ENCODE data around the gene METTL26.

METTL26 gene

DNA sequence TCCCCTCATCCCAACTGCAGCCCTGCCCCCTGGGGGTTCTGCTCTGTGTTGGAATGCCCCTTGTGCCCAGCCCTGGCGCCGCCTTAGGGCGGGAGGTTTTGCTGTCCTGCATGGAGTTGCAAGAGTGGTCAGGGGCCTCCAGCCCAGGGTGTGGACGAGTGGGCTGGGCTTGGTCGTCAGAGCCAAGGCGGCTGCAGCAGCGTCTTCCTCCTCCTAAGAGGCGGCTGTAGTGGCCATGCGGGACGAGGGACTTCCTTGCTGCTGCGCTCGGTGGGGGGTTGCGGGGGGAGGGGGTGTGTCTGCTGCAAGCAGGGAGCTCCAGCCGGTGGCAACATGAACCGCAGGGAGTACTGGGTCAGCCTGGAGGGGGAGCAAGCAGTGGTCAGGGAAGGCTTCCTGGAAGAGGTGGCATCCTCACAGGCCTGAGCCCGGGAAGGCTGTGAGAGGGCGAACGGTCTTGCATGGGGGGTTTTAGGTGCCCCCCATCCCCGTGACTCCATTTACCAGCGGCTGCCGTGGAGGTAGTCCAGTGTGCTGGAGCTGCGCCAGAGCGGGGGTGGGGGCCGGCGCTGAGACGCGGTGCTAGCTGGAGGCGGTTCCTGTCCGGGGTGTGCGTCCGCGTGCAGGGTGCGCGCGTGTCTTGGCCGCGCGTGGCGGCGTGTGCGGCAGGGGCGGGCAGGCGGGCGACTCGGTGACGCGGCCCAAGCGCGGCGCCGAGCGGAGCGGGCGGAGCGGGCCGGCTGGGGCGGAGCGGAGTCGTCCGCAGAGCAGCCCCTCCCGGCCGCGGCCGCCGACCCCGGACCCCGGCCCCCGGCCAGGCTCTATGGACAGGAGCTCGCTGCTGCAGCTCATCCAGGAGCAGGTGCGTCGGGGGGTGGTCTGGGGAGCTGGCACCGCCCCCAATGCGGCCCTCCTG, 39.1 kb upstream of the METTL26 start, which contains the start of gene RHBDL1:
Gene RHBDL1 (plus strand): TSS at position 704 of the 916 bp plus-strand sequence. CDS start 120 bp downstream, at position 824.
- no peak for DNase-seq (ENCODE audit: low read depth)

- DNase-seq (ENCODE audit: low read depth), result no peak
Measured at GRCh38 chr16:674214-674881, 38.2 kb upstream of the METTL26 start.

DNA sequence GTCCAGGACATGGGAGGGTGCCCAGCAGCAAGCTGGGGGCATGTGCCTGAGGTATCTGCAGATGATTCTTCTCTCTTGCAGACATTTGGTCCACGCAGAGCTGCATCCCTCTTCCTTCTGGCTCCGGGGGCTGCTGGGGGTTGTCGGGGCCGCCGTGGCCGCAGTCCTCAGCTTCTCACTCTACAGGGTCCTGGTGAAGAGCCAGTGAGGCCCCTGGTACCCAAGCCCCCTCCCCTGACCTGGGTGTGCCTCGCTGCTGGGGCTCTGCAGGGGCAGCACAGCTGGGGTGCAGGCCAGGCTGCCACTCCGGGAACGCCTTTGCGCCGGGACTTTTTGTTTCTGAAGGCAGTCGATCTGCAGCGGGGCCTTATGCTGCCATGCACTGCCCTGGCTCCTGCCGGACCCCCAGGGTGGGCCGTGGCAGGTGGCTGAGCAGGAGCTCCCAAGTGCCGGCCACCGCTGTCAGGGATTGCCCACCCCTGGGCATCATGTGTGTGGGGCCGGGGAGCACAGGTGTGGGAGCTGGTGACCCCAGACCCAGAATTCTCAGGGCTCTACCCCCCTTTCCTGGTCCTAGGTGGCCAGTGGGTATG, 37.4 kb upstream of the METTL26 start:
- DNase-seq (ENCODE audit: low read depth), result no peak

- DNase-seq (ENCODE audit: low read depth), result no peak
Measured at GRCh38 chr16:672851-673250, 36.7 kb upstream of the METTL26 start.

- DNase-seq (ENCODE audit: low read depth), result no peak
Measured at GRCh38 chr16:672371-672770, 36.3 kb upstream of the METTL26 start.

DNA sequence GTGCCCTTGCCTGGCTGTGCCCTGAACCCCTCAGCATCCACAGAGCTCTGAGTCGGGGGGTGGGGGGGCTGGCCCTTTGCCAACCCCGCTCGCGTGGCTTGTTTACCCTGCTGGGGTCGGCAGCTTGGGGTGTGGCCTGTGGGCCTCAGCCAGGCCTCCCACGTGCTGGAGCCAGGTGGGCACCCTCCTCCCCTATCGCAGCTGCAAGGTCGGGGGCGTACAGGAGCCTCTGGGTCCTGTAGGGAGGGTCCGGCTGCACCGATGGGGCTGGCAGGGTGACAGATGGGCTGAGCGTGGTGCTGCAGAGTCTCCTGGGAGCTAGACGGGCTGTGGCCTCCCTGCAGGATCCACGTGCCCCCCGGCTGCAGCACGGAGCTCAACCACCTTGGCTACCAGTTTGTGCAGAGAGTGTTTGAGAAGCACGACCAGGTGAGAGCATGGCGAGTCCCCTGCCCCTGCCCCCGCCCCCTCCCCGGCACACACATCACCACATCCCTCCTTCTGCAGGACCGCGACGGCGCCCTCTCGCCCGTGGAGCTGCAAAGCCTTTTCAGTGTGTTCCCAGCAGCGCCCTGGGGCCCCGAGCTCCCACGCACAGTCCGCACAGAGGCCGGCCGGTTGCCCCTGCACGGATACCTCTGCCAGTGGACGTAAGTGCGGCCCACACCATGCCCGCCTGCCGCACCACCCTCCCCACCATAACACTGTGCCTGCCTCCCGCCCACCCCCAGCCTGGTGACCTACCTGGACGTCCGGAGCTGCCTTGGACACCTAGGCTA, 35.4 kb upstream of the METTL26 start:
- no peak for DNase-seq (ENCODE audit: low read depth)

- no peak for DNase-seq (ENCODE audit: low read depth)
Measured at GRCh38 chr16:670485-671352, 34.6 kb upstream of the METTL26 start.

- no peak for DNase-seq (ENCODE audit: low read depth)
Measured at GRCh38 chr16:669666-670065, 33.6 kb upstream of the METTL26 start.

- no peak for DNase-seq (ENCODE audit: low read depth)
Measured at GRCh38 chr16:668519-669171, 32.5 kb upstream of the METTL26 start.

GRCh38 chr16:667780-668518, 31.8 kb upstream of the METTL26 start, which contains the start of gene RHOT2:
RHOT2 (plus strand) TSS chr16:668132; CDS start chr16:668200, 68 bp downstream.
- DNase-seq (ENCODE audit: low read depth), result peak; percentile 91

- DNase-seq (ENCODE audit: low read depth), result no peak
Measured at GRCh38 chr16:667113-667779, 31.1 kb upstream of the METTL26 start.

DNA sequence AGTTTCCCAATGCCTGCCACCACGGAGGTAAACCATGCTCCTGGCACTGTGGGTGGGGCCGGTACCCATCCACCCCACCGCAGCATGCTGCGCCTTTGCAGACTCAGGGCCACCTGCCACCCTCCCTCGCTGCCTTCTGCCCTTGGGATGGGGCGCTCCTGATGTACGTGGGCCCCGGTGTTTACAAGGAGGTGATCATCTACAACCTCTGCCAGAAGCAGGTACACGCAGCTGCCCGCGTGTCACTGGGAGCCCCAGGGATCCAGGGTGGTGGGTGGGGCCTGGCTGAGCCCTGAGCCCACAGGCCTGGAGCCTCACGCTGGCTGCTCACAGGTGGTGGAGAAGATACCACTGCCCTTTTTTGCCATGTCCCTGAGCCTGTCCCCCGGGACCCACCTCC, 30.5 kb upstream of the METTL26 start:
- DNase-seq (ENCODE audit: low read depth), result no peak

DNA sequence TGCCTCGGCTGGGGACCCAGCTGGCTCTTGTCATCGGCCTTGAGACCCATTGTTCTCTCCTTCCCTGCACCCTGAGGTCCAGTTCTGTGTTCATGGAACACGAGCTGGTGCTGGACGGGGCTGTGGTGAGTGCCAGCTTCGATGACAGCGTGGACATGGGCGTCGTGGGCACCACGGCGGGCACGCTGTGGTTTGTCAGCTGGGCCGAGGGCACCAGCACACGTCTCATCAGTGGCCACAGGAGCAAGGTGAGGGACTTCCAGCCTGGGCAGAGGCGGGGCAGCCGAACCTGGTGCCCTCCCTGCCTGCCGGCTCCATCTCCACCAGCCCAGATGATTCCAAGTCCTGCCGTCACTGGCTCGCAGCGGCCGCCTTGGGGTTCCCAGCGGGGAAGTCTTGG, 26.5 kb upstream of the METTL26 start:
- no peak for DNase-seq (ENCODE audit: low read depth)

DNA sequence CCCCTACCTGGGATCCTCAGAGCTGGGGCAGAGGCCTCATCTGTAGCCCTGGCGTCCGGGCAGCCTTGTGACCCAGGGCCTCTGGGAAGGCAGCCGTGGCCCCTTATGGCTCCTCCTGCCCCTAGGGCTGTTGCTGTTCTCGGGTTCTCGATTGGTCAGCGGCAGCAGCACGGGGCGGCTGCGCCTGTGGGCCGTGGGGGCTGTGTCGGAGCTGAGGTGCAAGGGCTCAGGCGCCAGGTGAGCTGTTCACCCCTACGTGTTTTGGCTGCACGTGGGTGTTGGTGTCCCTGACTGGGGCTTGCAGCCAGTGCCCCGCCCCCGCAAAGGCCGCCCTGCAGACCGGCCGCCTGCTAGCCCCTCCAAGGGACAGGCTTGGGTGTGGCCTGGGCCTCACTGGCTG, 26.0 kb upstream of the METTL26 start:
- DNase-seq (ENCODE audit: low read depth), result no peak

DNA sequence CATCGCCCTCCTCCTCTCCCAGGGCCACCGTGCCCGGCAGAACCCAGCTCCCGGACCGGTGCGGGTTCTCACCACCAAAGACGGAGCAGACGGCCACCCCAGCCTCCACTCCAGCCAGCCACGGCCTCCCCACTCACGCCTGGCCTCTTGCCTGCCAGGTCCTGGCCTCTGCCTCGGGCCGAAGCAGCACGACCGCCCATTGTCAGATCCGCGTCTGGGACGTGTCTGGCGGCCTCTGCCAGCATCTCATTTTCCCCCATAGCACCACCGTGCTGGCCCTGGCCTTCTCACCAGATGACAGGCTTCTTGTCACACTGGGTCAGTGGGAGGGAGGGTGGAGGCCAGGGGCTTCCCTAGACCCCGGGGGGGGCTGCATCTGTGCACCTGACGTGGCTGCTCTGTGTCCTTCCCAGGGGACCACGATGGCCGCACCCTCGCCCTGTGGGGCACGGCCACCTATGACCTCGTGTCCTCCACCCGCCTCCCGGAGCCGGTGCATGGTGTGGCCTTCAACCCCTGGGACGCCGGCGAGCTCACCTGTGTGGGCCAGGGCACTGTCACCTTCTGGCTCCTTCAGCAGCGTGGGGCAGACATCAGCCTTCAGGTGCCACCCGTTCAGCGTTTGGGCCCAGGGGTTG, 25.2 kb upstream of the METTL26 start:
- DNase-seq (ENCODE audit: low read depth), result no peak

GRCh38 chr16:660459-661183, 24.5 kb upstream of the METTL26 start:
- no peak for DNase-seq (ENCODE audit: low read depth)

DNA sequence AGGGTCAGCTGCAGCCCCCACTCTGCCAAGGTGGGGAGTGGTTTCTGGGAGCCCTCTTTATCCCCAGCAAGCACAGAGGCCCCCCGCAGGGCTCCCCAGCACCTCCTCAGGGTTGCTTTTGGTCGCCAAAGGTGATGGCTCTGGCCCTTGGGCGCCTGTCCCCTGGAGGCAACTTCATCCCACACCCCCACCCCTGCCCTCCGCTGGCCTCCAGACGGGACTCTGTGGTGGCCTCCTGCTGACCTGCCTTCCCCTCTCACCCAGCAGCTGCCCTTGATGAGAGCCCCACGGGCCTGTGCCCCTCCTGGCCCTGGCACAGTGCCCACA, 24.0 kb upstream of the METTL26 start:
- no peak for DNase-seq (ENCODE audit: low read depth)

- DNase-seq (ENCODE audit: low read depth), result no peak
Measured at GRCh38 chr16:659618-660017, 23.5 kb upstream of the METTL26 start.
